K562 (cell line): ENCODE data around the gene CALB2.

Experiments used
- ETS2 ChIP-seq: IDR thresholded peaks from 2 replicates; pipeline ENCODE4 v1.6.1; 2016; ENCODE audit warnings: borderline replicate concordance, missing genetic modification characterization, mild to moderate bottlenecking, moderate library complexity, missing compliant biosample characterization; ENCODE audit not compliant: poor library complexity, severe bottlenecking
- HDAC3 ChIP-seq: fragments of 450-650 bp; IDR thresholded peaks from 2 replicates; pipeline ENCODE4 v1.6.1; 2018; ENCODE audit warnings: borderline replicate concordance, mild to moderate bottlenecking, moderate library complexity; ENCODE audit not compliant: partially characterized antibody
- JUND ChIP-seq, 2 experiments: IDR thresholded peaks; 2 replicates in 1 of 2; 3 replicates in 1 of 2; pipeline ENCODE4 v1.6.1; 2011; ENCODE audit warnings: borderline replicate concordance in 2 of 2, low read depth in 2 of 2, low read length in 2 of 2, improper control_type of control experiment in 1 of 2, missing biosample characterization in 1 of 2, missing genetic modification characterization in 1 of 2, missing genetic modification reagents in 1 of 2
- KLF6 ChIP-seq: fragments of 250-450 bp; sonication (Bioruptor Pico); IDR thresholded peaks from 2 replicates; pipeline ENCODE4 v1.4.0; 2020; ENCODE audit warnings: mild to moderate bottlenecking, moderate library complexity, borderline replicate concordance
- MEIS2 ChIP-seq: fragments of 450-650 bp; IDR thresholded peaks from 2 replicates; pipeline ENCODE4 v1.6.1; 2014; ENCODE audit warnings: mild to moderate bottlenecking; ENCODE audit not compliant: partially characterized antibody
- MYC ChIP-seq, 2 experiments: fragments of 250-450 bp in 1 of 2; sonication (Bioruptor Pico) in 1 of 2; IDR thresholded peaks; 2 replicates each; pipeline versions ENCODE4 v1.5.1 to v1.6.1; 2012 to 2021; ENCODE audit warnings: low read depth in 2 of 2, borderline replicate concordance in 1 of 2, improper control_type of control experiment in 1 of 2, low read length in 1 of 2, mild to moderate bottlenecking in 1 of 2, moderate library complexity in 1 of 2
- NBN ChIP-seq: fragments of 450-650 bp; IDR thresholded peaks from 2 replicates; pipeline ENCODE4 v1.6.1; 2016; ENCODE audit warnings: low read depth, mild to moderate bottlenecking
- NR4A1 ChIP-seq, 2 experiments: fragments of 250-450 bp in 1 of 2; fragments of 450-650 bp in 1 of 2; sonication (Bioruptor Pico) in 1 of 2; IDR thresholded peaks; 2 replicates each; pipeline versions ENCODE4 v1.4.0 to v1.6.1; 2016 to 2020; ENCODE audit warnings: mild to moderate bottlenecking in 2 of 2, missing compliant biosample characterization in 1 of 2, missing genetic modification characterization in 1 of 2, moderate library complexity in 1 of 2
- POLR2A ChIP-seq: fragments of 450-650 bp; conservative IDR thresholded peaks from 2 replicates; pipeline ENCODE4 v1.6.1; 2016
- SNIP1 ChIP-seq: fragments of 450-650 bp; IDR thresholded peaks from 2 replicates; pipeline ENCODE4 v1.7.1; 2017; ENCODE audit warnings: low read depth, mild to moderate bottlenecking
- ZNF124 ChIP-seq: sonication (generic); formaldehyde crosslinking; IDR thresholded peaks from 2 replicates; pipeline ENCODE4 v1.8.1; 2022; ENCODE audit warnings: missing genetic modification reagents
- ZNF184 ChIP-seq: sonication (generic); formaldehyde crosslinking; IDR thresholded peaks from 2 replicates; pipeline ENCODE4 v1.5.0; 2020; ENCODE audit warnings: missing genetic modification reagents
- TF ChIP-seq, protein P1 (sequence below): sonication (generic); formaldehyde crosslinking; IDR thresholded peaks from 2 replicates; pipeline ENCODE4 v1.8.0; 2022; ENCODE audit warnings: mild to moderate bottlenecking, missing genetic modification reagents

DNA sequence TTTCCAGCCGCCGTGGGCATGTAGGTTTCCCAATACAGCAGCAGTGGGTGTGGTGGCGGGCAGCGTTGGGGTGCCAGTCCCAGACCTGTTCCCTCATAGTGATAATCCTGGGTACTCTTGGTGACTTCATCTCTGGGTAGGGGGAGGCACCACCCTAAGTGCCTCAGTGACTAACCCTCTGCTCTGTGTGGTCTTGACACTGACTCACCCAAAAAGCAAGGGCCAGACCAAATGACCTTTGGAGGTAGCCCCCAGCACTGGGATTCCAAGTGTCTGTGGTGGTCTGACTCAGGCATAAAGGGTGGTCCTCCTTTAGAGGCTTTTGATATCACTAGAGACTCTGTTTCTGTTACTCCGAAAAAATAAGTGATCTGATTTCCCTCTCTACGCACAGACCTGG lies 908 bp downstream of the CALB2 start:
- TF ChIP-seq ETS2 (tag) (no peak), MEIS2 (no peak), NBN (no peak), HDAC3 (no peak), ZNF184 (CRISPR knock-in tag) (no peak), SNIP1 (no peak), POLR2A (no peak), MYC (IDR thresholded peaks at IDR 0.05; ENCODE audit: low read depth, low read length) (no peak), MYC (CRISPR knock-in tag; IDR thresholded peaks at IDR 0.05; ENCODE audit: borderline replicate concordance, low read depth) (no peak), ZNF124 (CRISPR knock-in tag) (no peak), JUND (IDR thresholded peaks at IDR 0.05; ENCODE audit: borderline replicate concordance, low read depth, low read length) (no peak), JUND (tag; IDR thresholded peaks at IDR 0.05; ENCODE audit: borderline replicate concordance, low read depth, low read length) (no peak), KLF6 (no peak), NR4A1 (CRISPR knock-in tag; IDR thresholded peaks at IDR 0.05) (no peak), NR4A1 (tag; IDR thresholded peaks at IDR 0.05) (no peak)
- TF ChIP-seq, protein P1, sequence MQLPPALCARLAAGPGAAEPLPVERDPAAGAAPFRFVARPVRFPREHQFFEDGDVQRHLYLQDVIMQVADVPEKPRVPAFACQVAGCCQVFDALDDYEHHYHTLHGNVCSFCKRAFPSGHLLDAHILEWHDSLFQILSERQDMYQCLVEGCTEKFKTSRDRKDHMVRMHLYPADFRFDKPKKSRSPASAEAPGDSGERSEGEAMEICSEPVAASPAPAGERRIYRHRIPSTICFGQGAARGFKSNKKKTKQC (CRISPR knock-in tag): no peak
